H1 (cell line): ENCODE measurements around the gene TMEM108. TPM values are rescaled to one million over a fixed set of nuclear protein-coding genes. Genes with fewer than 3 reads are reported as not detected.

ENCODE experiments used
- ASH2L ChIP-seq: fragments of 200-600, 300-600 bp; sonication (generic); IDR thresholded peaks from one replicate; pipeline ENCODE4 v1.7.1; 2017; ENCODE audit warnings: low read length
- CBX5 ChIP-seq: fragments of 300-800, 300-1000 bp; sonication (generic); IDR thresholded peaks from 2 replicates; pipeline ENCODE4 v1.7.1; 2016; ENCODE audit warnings: antibody characterized with exemption, low read length, low read depth
- E2F6 ChIP-seq: IDR thresholded peaks from 2 replicates; pipeline ENCODE4 v1.6.1; 2012; ENCODE audit warnings: inconsistent platforms
- GABPA ChIP-seq: IDR thresholded peaks from 2 replicates; pipeline ENCODE4 v1.6.1; 2011; ENCODE audit warnings: mild to moderate bottlenecking, low read length, moderate library complexity, borderline replicate concordance; ENCODE audit not compliant: insufficient read depth
- NANOG ChIP-seq: IDR thresholded peaks from 2 replicates; pipeline ENCODE4 v1.6.1; 2011; ENCODE audit warnings: low read length, low read depth, mild to moderate bottlenecking, inconsistent platforms; ENCODE audit not compliant: insufficient read depth, poor library complexity, severe bottlenecking
- YY1 ChIP-seq: IDR thresholded peaks from 2 replicates; pipeline ENCODE4 v1.6.1; 2011; ENCODE audit warnings: low read depth, mild to moderate bottlenecking, low read length
- polyA plus RNA-seq, 7 experiments: library from polyadenylated mRNA; depleted of rRNA in 3 of 7; stranded (reverse) in 5 of 7; unstranded in 2 of 7; fragments of >200 nt in 5 of 7; fragments of 200-250 nt in 2 of 7; gene quantifications; 1 replicate in 5 of 7; 2 replicates in 1 of 7; 4 replicates in 1 of 7; pipeline versions ENCODE4 v1.2.1 to v1.2.3, GENCODE V29; 2011 to 2013; ENCODE audit warnings: missing spikeins in 2 of 7, mixed read lengths in 2 of 7
- total RNA-seq: library from RNA; stranded (reverse); fragmentation: NEBNext Ultra II Directional; extraction: Animal tissue kit (Norgen Biotek cat#: 25700); gene quantifications from 2 replicates; pipeline ENCODE4 v1.2.1, GENCODE V29; 2021

TMEM108 gene
- total and polyA plus RNA-seq, 2 of the 8 experiments (the other 6 are each of a cell fraction or from before 2014, with no cell fraction given), result 14.3 to 16.2 TPM

GRCh38 chr3:133295944-133296917 is 258.0 kb downstream of the TMEM108 start (continued):
- TF ChIP-seq CBX5, result no peak
- TF ChIP-seq YY1, result no peak
- TF ChIP-seq E2F6, result no peak
- no peak for TF ChIP-seq ASH2L
- no peak for TF ChIP-seq GABPA
- TF ChIP-seq NANOG, result no peak
- TF ChIP-seq, all 59 proteins: peak for 0
